ENCODE results near the gene PITPNM2. TPM values are rescaled to one million over a fixed set of nuclear protein-coding genes. Genes with fewer than 3 reads are reported as not detected.

Gene PITPNM2
- total RNA-seq, 2 experiments from 2014 or later, result 8.1 to 9.3 TPM

DNA sequence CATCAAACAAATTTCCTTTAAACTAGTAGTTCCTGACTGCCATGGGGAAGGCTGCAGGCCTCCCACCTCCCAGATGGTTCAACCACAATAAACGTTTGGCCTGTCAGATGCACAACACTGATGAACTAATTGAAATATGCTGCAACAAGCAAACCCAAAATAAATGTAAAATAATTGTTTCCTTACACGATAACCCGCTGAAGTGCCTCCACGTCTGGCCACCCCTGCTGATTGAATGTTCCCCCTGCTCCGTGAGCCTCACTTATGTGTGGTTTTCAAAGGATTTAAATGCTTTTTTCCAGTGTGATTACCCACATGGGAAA is 8.4 kb downstream of the PITPNM2 start:
- no peaks in the 10 kb centered on the region for H3K9me3 Mint-ChIP-seq
- no peaks in the 10 kb centered on the region for H3K36me3 Mint-ChIP-seq (ENCODE audit: low read depth)
- POLR2A ChIA-PET, result no interaction called here
- H3K4me1 Mint-ChIP-seq, result peaks cover 4% of the 10 kb centered on the region
- CTCF ChIA-PET, result interaction anchor here (0.6 kb wide), 1 partner anchor 32 kb away, joined by 4 read pairs; no protein-coding TSS in a partner anchor
- no peak overlapping the region for H3K4me3 Mint-ChIP-seq
- DNase-seq, result no peak
- H3K27me3 Mint-ChIP-seq, result peaks cover 1% of the 10 kb centered on the region
- no peak overlapping the region for H3K27ac Mint-ChIP-seq

DNA sequence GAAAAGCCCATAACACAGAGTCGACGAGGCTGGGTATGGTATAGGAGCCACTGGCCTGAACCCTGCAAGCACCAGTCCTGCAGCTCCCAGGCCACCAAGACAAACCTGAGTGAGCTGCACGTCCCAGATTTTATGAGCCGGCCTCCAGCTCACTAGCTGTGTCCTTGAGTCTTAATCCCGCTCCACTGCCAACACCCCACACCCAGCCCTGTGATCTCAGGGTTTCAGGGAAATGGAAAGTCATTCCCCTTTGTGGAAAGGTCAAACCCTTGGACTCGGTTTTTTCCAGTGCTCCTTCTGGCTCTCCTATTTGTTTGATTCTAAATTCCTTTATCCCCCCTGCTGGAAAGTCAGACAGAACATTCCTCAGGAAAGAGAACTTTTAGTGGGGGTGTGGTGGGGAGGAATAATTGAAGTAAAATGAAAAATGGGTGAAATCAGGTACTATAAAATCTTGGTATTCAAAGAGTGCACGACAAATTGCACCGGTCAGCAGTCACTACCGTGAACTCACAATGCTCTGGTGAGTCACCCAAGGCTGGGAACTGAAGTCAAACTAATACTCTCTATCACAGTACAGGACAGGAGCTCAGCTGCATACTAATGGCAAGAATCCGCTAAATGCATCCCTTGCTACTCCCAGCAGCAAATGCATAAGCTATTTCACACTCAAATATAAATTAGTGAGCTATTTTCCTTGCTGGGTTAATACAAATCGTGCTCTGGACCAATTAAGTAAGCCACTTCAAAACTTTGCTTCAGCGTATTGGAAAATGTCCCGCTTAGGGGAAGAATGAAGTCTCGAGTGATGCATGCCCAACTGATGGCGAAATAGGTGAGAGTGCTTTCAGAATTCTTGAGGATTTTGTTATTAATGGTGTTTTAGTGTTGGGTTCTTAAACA is 9.0 kb downstream of the PITPNM2 start:
- Mint-ChIP-seq H3K4me3 (no peak overlapping the region), H3K27ac (no peak overlapping the region), H3K9me3 (no peaks in the 10 kb centered on the region), H3K27me3 (no peaks in the 10 kb centered on the region), H3K36me3 (ENCODE audit: low read depth) (no peaks in the 10 kb centered on the region), H3K4me1 (peaks cover 4% of the 10 kb centered on the region)
- ChIA-PET POLR2A (no interaction called here), CTCF (interaction anchor here (0.6 kb wide), 1 partner anchor 33 kb away, joined by 4 read pairs; no protein-coding TSS in a partner anchor)
- DNase-seq, result no peak

DNA sequence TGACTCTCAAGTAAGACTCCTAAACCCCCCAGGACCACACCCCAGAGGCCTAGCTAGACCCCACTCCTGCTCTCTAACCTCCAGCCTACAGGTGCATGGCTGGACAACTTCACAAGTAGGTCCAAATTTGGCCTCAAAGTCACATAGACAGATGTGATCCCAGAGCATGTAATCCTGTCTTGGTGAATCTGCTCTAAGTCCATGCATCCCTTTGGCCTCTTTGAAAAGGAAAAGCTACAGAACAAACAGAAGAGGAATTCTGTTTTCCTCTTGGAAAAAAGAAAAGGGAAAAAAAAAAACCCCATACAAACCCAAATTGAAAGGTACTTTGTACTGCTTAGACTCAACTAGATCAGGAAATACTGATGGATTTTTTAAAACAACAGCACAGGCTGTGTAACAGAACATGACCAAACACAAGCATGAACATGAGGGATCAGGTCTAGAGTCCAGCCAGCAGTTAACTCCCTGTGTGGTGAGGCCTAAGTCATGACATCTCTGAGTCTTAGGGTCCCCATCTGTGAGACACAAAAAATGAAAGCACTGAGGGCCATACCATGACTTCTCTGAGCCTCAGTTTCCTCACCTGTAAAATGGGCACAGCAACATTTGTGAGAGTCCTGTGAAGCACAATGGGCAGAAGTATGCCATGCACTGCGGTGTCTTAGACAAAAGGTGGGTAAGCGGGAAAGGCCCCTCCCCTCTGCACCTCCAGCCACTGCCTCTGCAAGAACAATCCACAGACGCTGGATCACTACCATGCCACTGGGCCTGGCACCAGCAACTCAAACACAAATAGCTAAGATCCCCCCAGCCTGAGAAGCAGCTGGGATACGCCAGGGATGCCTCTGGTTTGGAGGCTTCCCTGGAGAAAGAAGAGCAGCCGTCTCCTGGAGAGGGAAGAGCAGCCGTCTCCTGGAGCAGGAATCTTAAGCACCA is 9.9 kb downstream of the PITPNM2 start:
- CTCF ChIA-PET, result no interaction called here
- POLR2A ChIA-PET, result no interaction called here
- H3K27ac Mint-ChIP-seq, result no peak overlapping the region
- H3K27me3 Mint-ChIP-seq, result no peaks in the 10 kb centered on the region
- H3K9me3 Mint-ChIP-seq, result no peaks in the 10 kb centered on the region
- no peaks in the 10 kb centered on the region for H3K36me3 Mint-ChIP-seq (ENCODE audit: low read depth)
- peaks cover 4% of the 10 kb centered on the region for H3K4me1 Mint-ChIP-seq
- H3K4me3 Mint-ChIP-seq, result no peak overlapping the region
- DNase-seq, result no peak

DNA sequence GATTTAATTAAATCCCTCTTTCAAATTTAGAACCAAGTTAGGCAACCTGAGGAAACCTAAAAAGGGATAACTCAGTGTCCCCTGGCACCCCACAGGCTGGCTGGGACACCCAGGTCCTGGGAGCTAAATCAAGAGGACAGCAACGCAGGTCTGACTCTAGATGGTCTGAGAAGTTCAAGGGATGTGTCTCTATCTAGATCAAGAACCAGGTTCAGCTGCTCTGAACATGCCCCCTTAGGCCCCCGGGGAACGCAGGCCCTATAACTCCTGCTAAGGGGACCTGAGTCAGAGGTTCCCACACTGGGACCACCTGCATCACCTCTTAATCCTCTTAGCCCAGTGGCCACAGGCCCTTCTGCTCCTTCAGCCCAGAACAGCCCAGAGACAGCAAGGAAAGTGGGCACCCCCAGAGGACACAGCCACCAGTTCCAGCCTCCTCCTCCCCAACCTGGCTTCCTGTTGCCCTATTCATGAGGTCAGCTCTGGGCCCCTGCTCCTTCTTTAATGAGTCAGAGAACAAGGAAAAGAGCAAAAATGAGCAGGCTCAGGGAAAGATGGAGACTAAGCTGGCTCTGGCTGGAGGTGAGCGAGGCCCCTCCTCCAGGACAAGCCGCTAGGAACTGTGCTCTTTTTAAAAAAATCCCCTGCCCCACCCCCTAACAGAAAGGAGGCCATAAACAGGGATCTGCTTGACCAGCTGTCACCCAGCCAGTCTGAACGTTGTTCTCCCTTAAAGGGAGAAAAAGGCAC is 10.8 kb downstream of the PITPNM2 start:
- POLR2A ChIA-PET, result no interaction called here
- no peaks in the 10 kb centered on the region for H3K27me3 Mint-ChIP-seq

DNA sequence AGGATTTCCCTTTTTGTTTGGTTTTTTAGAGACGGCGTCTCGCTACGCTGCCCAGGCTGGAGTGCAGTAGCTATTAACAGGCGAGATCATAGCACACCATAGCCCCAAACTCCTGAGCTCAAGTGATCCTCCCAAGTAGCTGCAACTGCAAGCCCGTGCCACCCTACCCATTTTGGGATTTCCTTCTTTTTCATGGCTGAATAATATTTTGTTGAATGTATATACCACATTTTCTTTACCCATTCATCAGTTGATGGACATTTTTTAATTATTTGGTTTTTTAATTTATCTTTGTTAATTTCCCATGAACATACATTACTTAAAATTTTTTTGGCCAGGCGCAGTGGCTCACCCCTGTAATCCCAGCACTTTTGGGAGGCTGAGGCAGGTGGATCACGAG is 15.2 kb downstream of the PITPNM2 start:
- POLR2A ChIA-PET, result interaction anchor here (0.8 to 1.3 kb wide), 4 partner anchors 13 to 97 kb away, joined by 3 read pairs; no protein-coding TSS in a partner anchor

More for the DNA sequence above, 10.8 kb downstream of the PITPNM2 start:
- H3K36me3 Mint-ChIP-seq (ENCODE audit: low read depth), result no peaks in the 10 kb centered on the region
- CTCF ChIA-PET, result no interaction called here
- H3K4me3 Mint-ChIP-seq, result no peak overlapping the region
- no peak for DNase-seq
- H3K9me3 Mint-ChIP-seq, result no peaks in the 10 kb centered on the region
- H3K4me1 Mint-ChIP-seq, result peaks cover 4% of the 10 kb centered on the region
- H3K27ac Mint-ChIP-seq, result no peak overlapping the region

DNA sequence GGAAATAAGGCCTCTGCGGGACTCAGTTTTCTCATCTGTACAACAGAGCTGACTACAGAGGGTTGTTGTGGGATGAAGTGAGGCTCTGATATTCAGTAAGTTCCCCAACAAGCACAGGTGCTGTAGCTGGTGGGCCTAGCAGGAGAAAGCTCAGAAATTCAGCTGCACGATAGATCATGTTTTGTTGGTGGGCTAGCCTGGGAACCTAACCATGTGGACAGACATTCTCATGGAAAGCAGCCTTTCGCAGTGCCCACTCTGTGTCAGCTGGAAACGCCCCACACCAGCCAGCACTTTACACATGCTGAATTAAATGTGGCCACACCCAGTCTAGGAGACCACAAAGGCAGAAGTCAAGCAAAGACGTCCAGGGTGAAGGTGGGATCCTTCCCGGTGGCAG is 16.1 kb downstream of the PITPNM2 start:
- no peak overlapping the region for H3K27ac Mint-ChIP-seq
- H3K4me3 Mint-ChIP-seq, result no peak overlapping the region
- DNase-seq, result no peak
- H3K36me3 Mint-ChIP-seq (ENCODE audit: low read depth), result no peaks in the 10 kb centered on the region
- peaks cover 20% of the 10 kb centered on the region for H3K4me1 Mint-ChIP-seq
- ChIA-PET CTCF (interaction anchor here (1.2 to 2.1 kb wide), 2 partner anchors 9 to 60 kb away, joined by 3 to 8 read pairs; no protein-coding TSS in a partner anchor), POLR2A (interaction anchor here (0.8 to 1.3 kb wide), 3 partner anchors 12 to 98 kb away, joined by 3 read pairs; no protein-coding TSS in a partner anchor)
- no peaks in the 10 kb centered on the region for H3K9me3 Mint-ChIP-seq
- no peaks in the 10 kb centered on the region for H3K27me3 Mint-ChIP-seq

More for the DNA sequence above, 15.2 kb downstream of the PITPNM2 start:
- no peaks in the 10 kb centered on the region for H3K36me3 Mint-ChIP-seq (ENCODE audit: low read depth)
- H3K27me3 Mint-ChIP-seq, result no peaks in the 10 kb centered on the region
- CTCF ChIA-PET, result interaction anchor here (2.1 kb wide), 1 partner anchor 60 kb away, joined by 8 read pairs; no protein-coding TSS in a partner anchor
- no peak overlapping the region for H3K4me3 Mint-ChIP-seq
- DNase-seq, result no peak
- no peak overlapping the region for H3K27ac Mint-ChIP-seq
- H3K9me3 Mint-ChIP-seq, result no peaks in the 10 kb centered on the region
- H3K4me1 Mint-ChIP-seq, result peaks cover 22% of the 10 kb centered on the region

DNA sequence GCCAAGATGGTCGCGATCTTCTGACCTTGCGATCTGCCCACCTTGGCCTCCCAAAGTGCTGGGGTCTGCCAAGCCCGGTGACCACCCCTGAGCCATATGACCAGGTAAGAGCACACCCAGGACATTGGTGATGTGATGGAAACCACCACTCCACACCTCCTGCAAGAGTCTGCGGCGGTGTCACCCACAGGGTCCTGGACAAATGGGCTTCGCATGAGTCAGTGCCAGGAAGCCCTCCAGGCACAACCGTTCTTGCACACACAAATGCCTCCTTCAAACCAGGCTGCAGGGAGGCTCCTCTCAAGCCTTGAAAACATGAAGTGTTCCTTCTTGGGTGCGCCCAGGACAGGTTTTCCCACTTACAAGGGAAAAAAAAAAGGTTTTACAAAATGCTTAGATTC is 16.6 kb downstream of the PITPNM2 start:
- H3K4me3 Mint-ChIP-seq, result no peak overlapping the region
- H3K27me3 Mint-ChIP-seq, result no peaks in the 10 kb centered on the region
- ChIA-PET CTCF (interaction anchor here (1.2 to 2.1 kb wide), 2 partner anchors 10 to 59 kb away, joined by 3 to 8 read pairs; no protein-coding TSS in a partner anchor), POLR2A (interaction anchor here (1.3 kb wide), 1 partner anchor 12 kb away, joined by 3 read pairs; no protein-coding TSS in a partner anchor)
- H3K36me3 Mint-ChIP-seq (ENCODE audit: low read depth), result no peaks in the 10 kb centered on the region
- peaks cover 20% of the 10 kb centered on the region for H3K4me1 Mint-ChIP-seq
- DNase-seq, result no peak
- no peaks in the 10 kb centered on the region for H3K9me3 Mint-ChIP-seq
- H3K27ac Mint-ChIP-seq, result no peak overlapping the region

DNA sequence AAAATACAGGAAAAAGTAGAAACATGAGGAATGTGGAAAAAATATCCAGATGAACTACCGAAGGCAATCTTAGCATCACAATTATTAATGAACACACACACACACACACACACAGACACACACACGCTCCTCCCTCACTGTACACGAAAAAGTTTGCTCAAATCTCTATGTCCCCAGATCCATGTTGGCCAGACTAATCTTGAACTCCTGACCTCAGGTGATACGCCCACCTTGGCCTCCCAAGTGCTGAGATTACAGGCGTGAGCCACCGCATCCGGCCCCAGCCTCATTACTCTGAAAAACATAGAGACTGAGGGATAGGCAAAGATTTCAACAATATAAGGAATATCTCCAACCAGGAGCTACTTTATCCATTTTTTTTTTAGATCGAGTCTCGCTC is 17.2 kb downstream of the PITPNM2 start:
- H3K27me3 Mint-ChIP-seq, result no peaks in the 10 kb centered on the region
- H3K9me3 Mint-ChIP-seq, result no peaks in the 10 kb centered on the region
- peaks cover 20% of the 10 kb centered on the region for H3K4me1 Mint-ChIP-seq
- no peaks in the 10 kb centered on the region for H3K36me3 Mint-ChIP-seq (ENCODE audit: low read depth)
- ChIA-PET POLR2A (no interaction called here), CTCF (interaction anchor here (1.2 kb wide), 1 partner anchor 10 kb away, joined by 3 read pairs; no protein-coding TSS in a partner anchor)
- peak overlapping the region; percentile 41 for H3K27ac Mint-ChIP-seq
- no peak overlapping the region for H3K4me3 Mint-ChIP-seq
- no peak for DNase-seq

DNA sequence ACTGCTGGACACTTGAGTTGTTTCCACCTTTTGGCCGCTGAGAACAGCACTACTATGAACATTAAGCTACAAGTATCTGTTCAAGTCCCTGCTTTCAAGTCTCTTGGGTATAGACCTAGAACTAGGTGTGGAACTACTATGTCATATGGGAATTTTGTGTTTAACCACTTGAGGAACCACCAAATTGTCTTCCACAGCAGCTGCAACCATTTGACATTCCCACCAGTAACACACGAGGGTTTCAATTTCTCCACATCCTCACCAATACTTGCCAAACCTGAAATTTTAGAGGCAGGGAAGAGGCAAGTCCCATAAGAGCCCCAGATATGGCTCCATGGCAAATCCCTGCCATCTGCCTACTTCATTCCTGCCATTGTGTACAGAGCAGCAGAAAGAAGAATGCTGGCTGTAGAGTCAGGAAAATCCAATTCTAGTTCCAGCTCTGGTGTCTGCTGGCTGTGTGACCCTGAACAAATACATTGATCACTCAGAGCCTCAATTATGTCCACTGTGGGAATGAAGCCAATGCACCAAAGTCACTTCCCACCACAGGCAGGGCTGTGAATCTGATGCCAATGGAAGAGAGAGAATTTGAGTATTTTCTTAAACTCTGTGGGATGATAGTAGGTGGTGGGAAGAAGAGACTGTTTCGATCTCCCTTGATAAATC is 17.8 kb downstream of the PITPNM2 start:
- no peak overlapping the region for H3K27ac Mint-ChIP-seq

DNA sequence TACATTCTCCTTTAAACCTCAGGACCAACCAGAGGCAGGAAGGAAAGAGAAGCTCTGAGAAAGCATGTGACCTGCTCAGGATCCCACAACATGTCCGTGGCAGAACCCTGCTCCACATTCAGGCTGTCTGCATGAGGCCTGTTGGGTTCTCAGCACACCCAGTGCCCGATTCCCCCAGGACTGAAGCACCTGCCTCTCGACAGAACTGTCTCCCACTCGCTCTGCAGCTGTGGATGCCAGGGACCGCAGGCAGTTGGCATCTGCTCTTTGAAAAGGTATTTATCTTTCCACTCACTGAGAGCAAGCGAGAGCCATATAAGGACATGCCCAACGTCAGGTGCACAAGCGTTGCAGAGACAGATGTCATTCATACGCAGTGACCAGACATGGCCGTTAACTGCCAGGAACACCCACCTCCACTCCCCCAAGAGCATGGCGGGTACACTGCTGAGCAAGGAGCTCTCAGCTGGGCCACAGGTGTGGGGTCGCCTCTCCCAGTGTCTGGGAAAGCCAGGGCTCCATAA is 18.9 kb downstream of the PITPNM2 start:
- peak; percentile 33 for DNase-seq
- ChIA-PET POLR2A (interaction anchor here (0.8 to 2.9 kb wide), 8 partner anchors 9 to 234 kb away, joined by 3 to 9 read pairs (median 3); partner anchors contain the start of gene MPHOSPH9), CTCF (interaction anchor here (1.1 kb wide), 1 partner anchor 11 kb away, joined by 3 read pairs; no protein-coding TSS in a partner anchor)
- H3K27ac Mint-ChIP-seq, result peak overlapping the region; percentile 65
- H3K27me3 Mint-ChIP-seq, result no peaks in the 10 kb centered on the region
- H3K36me3 Mint-ChIP-seq (ENCODE audit: low read depth), result no peaks in the 10 kb centered on the region
- H3K9me3 Mint-ChIP-seq, result no peaks in the 10 kb centered on the region
- peak overlapping the region; percentile 22 for H3K4me3 Mint-ChIP-seq
- peaks cover 20% of the 10 kb centered on the region for H3K4me1 Mint-ChIP-seq

More for the DNA sequence above, 17.8 kb downstream of the PITPNM2 start:
- ChIA-PET POLR2A (interaction anchor here (1.2 to 2.9 kb wide), 4 partner anchors 12 to 233 kb away, joined by 3 to 9 read pairs (median 6); partner anchors contain the start of gene MPHOSPH9), CTCF (no interaction called here)
- DNase-seq, result no peak
- no peaks in the 10 kb centered on the region for H3K9me3 Mint-ChIP-seq
- H3K4me3 Mint-ChIP-seq, result no peak overlapping the region
- H3K36me3 Mint-ChIP-seq (ENCODE audit: low read depth), result no peaks in the 10 kb centered on the region
- H3K4me1 Mint-ChIP-seq, result peaks cover 20% of the 10 kb centered on the region
- no peaks in the 10 kb centered on the region for H3K27me3 Mint-ChIP-seq

DNA sequence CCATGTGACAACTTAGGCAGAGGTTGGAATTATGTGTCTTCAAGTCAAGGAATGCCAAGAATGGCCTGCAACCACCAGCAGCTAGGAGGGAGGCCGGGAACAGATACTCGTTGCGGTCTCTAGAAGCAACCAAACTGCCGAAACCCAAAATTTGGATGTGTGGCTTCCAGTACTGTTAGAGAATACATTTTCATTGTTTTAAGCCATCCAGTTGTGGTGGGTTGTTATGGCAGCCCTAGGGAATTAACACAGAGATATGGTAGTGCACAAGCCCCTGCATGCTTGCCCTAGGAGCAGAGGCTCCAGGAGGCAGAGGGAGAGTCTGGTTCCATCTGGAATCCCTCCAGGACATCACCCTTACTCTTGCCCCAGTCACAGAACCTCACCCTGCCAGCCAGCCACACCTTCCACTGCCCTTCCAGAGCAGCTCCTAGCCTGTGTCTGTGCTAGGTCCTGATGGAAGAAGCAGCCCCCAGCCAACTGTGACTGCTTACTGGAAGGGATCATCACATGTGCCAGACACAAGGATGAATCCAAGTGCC is 19.5 kb downstream of the PITPNM2 start:
- CTCF ChIA-PET, result interaction anchor here (1.1 kb wide), 2 partner anchors 10 to 11 kb away, joined by 3 read pairs; no protein-coding TSS in a partner anchor
- H3K4me3 Mint-ChIP-seq, result no peak overlapping the region
- peaks cover 20% of the 10 kb centered on the region for H3K4me1 Mint-ChIP-seq
- H3K27me3 Mint-ChIP-seq, result no peaks in the 10 kb centered on the region
- peak overlapping the region; percentile 65 for H3K27ac Mint-ChIP-seq
- no peak for DNase-seq
- no peaks in the 10 kb centered on the region for H3K9me3 Mint-ChIP-seq
- POLR2A ChIA-PET, result interaction anchor here (0.8 to 2.9 kb wide), 7 partner anchors 9 to 231 kb away, joined by 3 to 9 read pairs (median 3); partner anchors contain the start of gene MPHOSPH9
- no peaks in the 10 kb centered on the region for H3K36me3 Mint-ChIP-seq (ENCODE audit: low read depth)

Data from activated CD4-positive, alpha-beta memory T cell treated with anti-CD3 and anti-CD28 coated beads, Interleukin-2, amount 10 ng/mL, durations not matched to agents 7 days and 5 days (primary cell).